Epidermal melanocyte (primary cell): Measurements from ENCODE around the gene ABCD4.

Experiments
- DNase-seq: peaks from one replicate; pipeline ENCODE4 v3.0.0; 2011; ENCODE audit warnings: low spot score; ENCODE audit not compliant: insufficient read length

The ABCD4 gene

GRCh38 chr14:74237441-74237840 is 65.3 kb downstream of the ABCD4 start:
- DNase-seq, result no peak
